Heart left ventricle (tissue), 16 donors: ENCODE results near the gene KRT3. TPM values are rescaled to one million over a fixed set of nuclear protein-coding genes. Genes with fewer than 3 reads are reported as not detected.

Experiments
- ATAC-seq, 4 donors: fragments of 200-7000 bp; cut with Tn5 transposase; one replicate each; pipeline ENCODE4 v1.9.1; 2020 to 2022; ENCODE audit warnings: moderate library complexity in 4 of 4, mild to moderate bottlenecking in 3 of 4, moderate number of reproducible peaks in 1 of 4
- DNase-seq, 5 donors: peaks; one replicate each; pipeline ENCODE4 v3.0.0-alpha.2; 2020
- H3K27ac ChIP-seq, 12 donors: fragments of 200-600 bp; sonication (generic) in 4 of 12; one replicate each; pipeline versions ENCODE4 v1.5.0 to v1.8.0; 2016 to 2022; ENCODE audit warnings: mild to moderate bottlenecking in 2 of 12
- H3K27me3 ChIP-seq, 9 donors: fragments of 200-600 bp; sonication (generic) in 2 of 9; one replicate each; pipeline versions ENCODE4 v1.5.1 to v1.8.0; 2016 to 2022; ENCODE audit warnings: mild to moderate bottlenecking in 3 of 9
- H3K36me3 ChIP-seq, 9 donors: fragments of 200-600 bp; sonication (generic) in 2 of 9; one replicate each; pipeline versions ENCODE4 v1.5.0 to v1.8.0; 2018 to 2022; ENCODE audit warnings: mild to moderate bottlenecking in 2 of 9
- H3K4me1 ChIP-seq, 12 donors: fragments of 200-600 bp; sonication (generic) in 4 of 12; one replicate each; pipeline versions ENCODE4 v1.5.0 to v1.8.0; 2016 to 2022; ENCODE audit warnings: mild to moderate bottlenecking in 3 of 12
- H3K4me3 ChIP-seq, 12 donors: fragments of 200-600 bp; sonication (generic) in 4 of 12; one replicate each; pipeline versions ENCODE4 v1.5.0 to v1.8.0; 2017 to 2022; ENCODE audit warnings: mild to moderate bottlenecking in 9 of 12, moderate library complexity in 4 of 12
- H3K9me3 ChIP-seq, 12 donors: fragments of 200-600 bp; sonication (generic) in 4 of 12; one replicate each; pipeline versions ENCODE4 v1.5.0 to v1.8.0; 2016 to 2022; ENCODE audit warnings: mild to moderate bottlenecking in 1 of 12
- POLR2A ChIP-seq, 2 donors: fragments of 450-650 bp; IDR thresholded peaks; one replicate each; pipeline ENCODE4 v1.6.1; 2017; ENCODE audit warnings: antibody characterized with exemption in 2 of 2, mild to moderate bottlenecking in 2 of 2, moderate library complexity in 2 of 2
- WGBS, 4 donors: extraction: QIAGEN DNeasy Blood & Tissue Kit in 2 of 4; methylation state at CpG; one replicate each; pipeline versions ENCODE4 v1.1.5 to v1.1.7; 2013 to 2018; 5-methylcytosine and 5-hydroxymethylcytosine counted together
- intact Hi-C, 10 donors: fragments of 100-400 bp; cut with DNase I; formaldehyde crosslinking; loops; one replicate each; pipeline versions ENCODE4 v1.11.1 to v1.14.2; 2022
- polyA plus RNA-seq, 2 donors: library from polyadenylated mRNA; stranded (reverse); fragments of 200-250 nt; gene quantifications; one replicate each; pipeline ENCODE4 v1.2.3, GENCODE V29; 2013
- total RNA-seq, 9 donors: library from RNA; depleted of rRNA in 2 of 9; stranded (reverse); fragments of >200 nt in 2 of 9; fragmentation: NEBNext Ultra II Directional in 3 of 9; extraction: Animal tissue kit (Norgen Biotek cat#: 25700) in 3 of 9; gene quantifications; one replicate each; pipeline versions ENCODE4 v1.1.0 to v1.2.4, GENCODE V29; 2016 to 2023
- TF ChIP-seq, protein P1 (sequence below), 12 donors: fragments of 200-600 bp; sonication (generic) in 4 of 12; IDR thresholded peaks; one replicate each; pipeline versions ENCODE4 v1.5.0 to v1.8.0; 2018 to 2022; ENCODE audit warnings: antibody characterized with exemption in 12 of 12, mild to moderate bottlenecking in 5 of 12
- donor health status: ischemic (EF 13 %, LVEDD 7.1; RV severe dilation, severe dysfunction).
- donor health status: healthy with polysubstance abuse.
- donor health status: DM: no; HTN: yes; CAD: no.
- donor health status: DM: no; HTN: no; CAD: no.
- donor health status: ischemic (EF 25% LVEDD 6.9; RV normal size, moderate dysfunction).
- donor health status: ischemic (EF 25% LVEDD 5.7; RV mildly dilated, moderate dysfunction).
- donor health status: healthy.
- donor health status: DM: yes; HTN: yes; CAD: no.
- donor health status: ischemic (EF 35%, LVEDD 5.7; RV mildly dilated, moderate dysfunction).
- donor health status: nonischemic (EF 11% LVEDD 7.7; RV severe dilation, severe dysfunction).
- donor health status: DM: yes; HTN: yes; CAD: no.
- donor health status: PGD.
- donor health status: ischemic (EF 29% LVEDD 5.4; RV normal size, mild dysfunction).
- donor health status: nonischemic (EF 23%, LVEDD 6.1; RV moderate dilation, normal function).

Gene KRT3
- total and polyA plus RNA-seq, 11 donors: not detected

DNA sequence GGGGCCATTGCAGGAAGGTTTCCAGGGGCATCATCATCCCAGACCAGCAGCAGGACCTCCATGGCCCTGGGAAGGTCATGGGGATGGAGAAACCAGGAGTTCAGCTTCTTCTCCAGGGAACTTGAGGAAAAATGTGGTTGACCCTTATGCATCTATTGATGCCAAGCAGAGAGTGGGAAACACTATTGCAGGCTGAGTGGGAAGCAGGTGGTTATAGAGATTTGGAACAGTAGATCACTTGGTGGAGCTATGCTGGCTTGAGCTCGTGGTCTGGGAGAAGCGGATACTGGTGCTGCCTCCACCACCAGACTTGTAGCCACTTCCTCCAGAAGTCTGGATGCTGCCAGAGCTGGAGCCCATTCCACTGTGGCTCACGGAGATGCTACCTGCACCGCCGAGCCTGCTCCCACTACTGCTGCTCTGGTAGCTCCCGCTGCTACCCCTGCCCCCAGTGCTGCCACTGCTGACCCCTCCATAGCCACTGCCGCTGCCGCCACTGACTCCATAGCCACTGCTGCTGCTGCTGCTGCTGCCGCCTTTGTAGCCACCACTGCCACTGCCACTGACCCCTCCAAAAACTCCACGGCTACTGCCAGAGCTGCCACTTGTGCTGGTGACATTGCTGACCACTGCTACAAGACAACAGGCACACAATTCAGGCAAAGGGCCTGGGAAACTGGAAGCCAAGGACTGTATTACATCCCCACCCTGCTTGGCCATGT lies 27.3 kb downstream of the KRT3 start:
- 78 to 94% (median 88%) methylated on average over 9 to 10 of the region's 10 CpGs for WGBS, 4 donors
- H3K4me3 ChIP-seq: no peak overlapping the region
- peaks cover 0 to 9% (median 0%) of the 10 kb centered on the region in 9 donors for H3K27me3 ChIP-seq
- H3K9me3 ChIP-seq: no peaks in the 10 kb centered on the region
- H3K27ac ChIP-seq: no peak overlapping the region
- H3K36me3 ChIP-seq: no peaks in the 10 kb centered on the region
- DNase-seq (no peak), ATAC-seq (no peak)
- no peaks in the 10 kb centered on the region for H3K4me1 ChIP-seq
- intact Hi-C loops: no loop called here
- TF ChIP-seq POLR2A (IDR thresholded peaks at IDR 0.05): no peak
- TF ChIP-seq, protein P1, sequence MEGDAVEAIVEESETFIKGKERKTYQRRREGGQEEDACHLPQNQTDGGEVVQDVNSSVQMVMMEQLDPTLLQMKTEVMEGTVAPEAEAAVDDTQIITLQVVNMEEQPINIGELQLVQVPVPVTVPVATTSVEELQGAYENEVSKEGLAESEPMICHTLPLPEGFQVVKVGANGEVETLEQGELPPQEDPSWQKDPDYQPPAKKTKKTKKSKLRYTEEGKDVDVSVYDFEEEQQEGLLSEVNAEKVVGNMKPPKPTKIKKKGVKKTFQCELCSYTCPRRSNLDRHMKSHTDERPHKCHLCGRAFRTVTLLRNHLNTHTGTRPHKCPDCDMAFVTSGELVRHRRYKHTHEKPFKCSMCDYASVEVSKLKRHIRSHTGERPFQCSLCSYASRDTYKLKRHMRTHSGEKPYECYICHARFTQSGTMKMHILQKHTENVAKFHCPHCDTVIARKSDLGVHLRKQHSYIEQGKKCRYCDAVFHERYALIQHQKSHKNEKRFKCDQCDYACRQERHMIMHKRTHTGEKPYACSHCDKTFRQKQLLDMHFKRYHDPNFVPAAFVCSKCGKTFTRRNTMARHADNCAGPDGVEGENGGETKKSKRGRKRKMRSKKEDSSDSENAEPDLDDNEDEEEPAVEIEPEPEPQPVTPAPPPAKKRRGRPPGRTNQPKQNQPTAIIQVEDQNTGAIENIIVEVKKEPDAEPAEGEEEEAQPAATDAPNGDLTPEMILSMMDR (IDR thresholded peaks at IDR 0.05): no peak

DNA sequence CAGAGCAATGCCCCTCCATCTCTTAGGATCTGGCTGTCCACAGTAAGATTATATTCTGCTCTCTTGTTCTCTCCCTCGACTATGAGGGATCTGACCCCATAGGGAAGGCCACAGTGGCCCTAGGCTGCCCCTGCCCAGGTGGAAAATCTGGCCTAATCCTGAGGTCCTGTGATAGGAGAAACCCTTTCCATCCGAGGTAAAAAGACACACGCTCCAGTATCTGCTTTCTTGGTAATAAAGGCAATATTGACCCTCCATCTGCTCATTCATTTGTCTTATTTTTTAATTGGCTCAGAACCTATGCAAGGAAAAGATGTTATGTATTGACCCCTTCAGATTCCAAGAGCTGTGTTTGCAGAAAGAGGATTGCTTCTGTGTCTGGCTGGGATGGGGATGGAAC lies 28.5 kb downstream of the KRT3 start:
- no peaks in the 10 kb centered on the region for H3K4me1 ChIP-seq
- H3K9me3 ChIP-seq: no peaks in the 10 kb centered on the region
- intact Hi-C loops: no loop called here
- TF ChIP-seq, protein P1 (IDR thresholded peaks at IDR 0.05): no peak
- no peak for TF ChIP-seq POLR2A (IDR thresholded peaks at IDR 0.05)
- DNase-seq (no peak), ATAC-seq (no peak)
- WGBS, 4 donors: 31 to 72% (median 38%) methylated on average over 3 of the region's 3 CpGs
- H3K27me3 ChIP-seq: peaks cover 0 to 9% (median 0%) of the 10 kb centered on the region in 9 donors
- no peaks in the 10 kb centered on the region for H3K36me3 ChIP-seq
- no peak overlapping the region for H3K27ac ChIP-seq
- no peak overlapping the region for H3K4me3 ChIP-seq

DNA sequence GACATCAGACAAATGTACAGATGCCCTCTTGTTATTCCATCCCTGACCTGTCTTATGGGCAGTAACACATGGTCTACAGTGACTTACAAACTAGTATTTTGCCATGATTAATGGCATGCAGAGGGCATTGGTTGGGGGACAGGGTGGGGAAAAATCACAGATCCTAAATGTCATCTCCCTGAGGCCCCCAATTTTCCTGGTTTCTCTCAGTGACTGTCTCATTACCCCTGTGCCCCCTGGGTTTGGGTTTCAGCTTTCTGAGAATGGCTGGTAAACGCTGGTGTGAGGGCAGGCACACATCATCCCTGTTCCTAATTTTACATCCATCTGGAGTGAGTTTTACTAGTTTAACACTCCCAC lies 28.9 kb downstream of the KRT3 start:
- no peak overlapping the region for H3K4me3 ChIP-seq
- TF ChIP-seq POLR2A (IDR thresholded peaks at IDR 0.05): no peak
- TF ChIP-seq, protein P1 (IDR thresholded peaks at IDR 0.05): no peak
- H3K27ac ChIP-seq: no peak overlapping the region
- H3K4me1 ChIP-seq: no peaks in the 10 kb centered on the region
- no peak for ATAC-seq
- WGBS, 4 donors: 71 to 84% (median 74%) methylated on average over 1 of the region's 1 CpG
- no peak for DNase-seq
- H3K9me3 ChIP-seq: peaks cover 0 to 3% (median 0%) of the 10 kb centered on the region in 12 donors
- H3K27me3 ChIP-seq: peaks cover 0 to 9% (median 0%) of the 10 kb centered on the region in 9 donors
- no peaks in the 10 kb centered on the region for H3K36me3 ChIP-seq
- intact Hi-C loops: no loop called here

DNA sequence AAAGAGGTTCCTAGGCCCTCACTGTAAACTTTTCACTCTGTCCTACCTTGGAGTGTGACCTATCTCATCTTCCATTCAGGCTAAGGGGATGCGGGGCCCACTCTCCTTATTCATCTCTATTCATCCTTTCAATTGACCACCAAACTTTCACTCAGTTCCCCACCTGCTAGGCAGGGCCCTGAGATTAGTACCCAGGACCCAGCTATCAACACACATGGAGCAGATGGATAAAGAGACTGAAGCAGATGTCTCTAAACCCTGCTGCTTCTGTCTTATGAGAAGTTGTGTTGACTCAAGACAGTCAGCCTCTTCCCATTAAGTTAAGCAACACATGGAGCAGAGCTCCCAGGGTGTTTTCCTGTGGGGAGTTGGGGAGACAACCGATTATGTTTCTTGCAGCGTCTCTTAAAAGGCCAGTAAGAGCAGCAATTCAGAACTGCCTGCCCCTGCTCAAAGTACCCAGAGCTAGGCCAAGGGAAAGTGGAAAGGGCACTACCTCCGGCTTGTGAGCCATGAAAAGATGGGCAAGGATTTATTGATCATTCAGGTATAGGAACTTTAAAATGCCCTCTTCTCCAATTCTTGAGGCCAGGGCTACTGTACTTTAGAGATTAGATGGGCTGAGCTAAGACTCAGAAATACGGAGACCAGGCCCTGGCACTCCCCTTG lies 29.4 kb downstream of the KRT3 start:
- H3K36me3 ChIP-seq: no peaks in the 10 kb centered on the region
- H3K9me3 ChIP-seq: peaks cover 0 to 8% (median under 1%) of the 10 kb centered on the region in 12 donors
- no peaks in the 10 kb centered on the region for H3K4me1 ChIP-seq
- WGBS, 4 donors: 83 to 89% (median 85%) methylated on average over 5 of the region's 5 CpGs
- DNase-seq (no peak), ATAC-seq (no peak)
- TF ChIP-seq POLR2A (IDR thresholded peaks at IDR 0.05): no peak
- TF ChIP-seq, protein P1 (IDR thresholded peaks at IDR 0.05): no peak
- H3K27ac ChIP-seq: no peak overlapping the region
- H3K4me3 ChIP-seq: no peak overlapping the region
- H3K27me3 ChIP-seq: peaks cover 0 to 9% (median 0%) of the 10 kb centered on the region in 9 donors
- intact Hi-C loops: no loop called here
